GM18861 (cell line): ENCODE measurements around the gene TMEM135.
"Not testable (repeated sequence)": the region's sequence is repeated elsewhere in the genome, so short reads cannot be mapped to it uniquely, and the experiment has no call there.

Experiments used
- ATAC-seq: cut with Tn5 transposase; IDR thresholded peaks from one replicate; pipeline ENCODE4 v1.9.1; 2021; ENCODE audit not compliant: unreplicated experiment

TMEM135 gene

DNA sequence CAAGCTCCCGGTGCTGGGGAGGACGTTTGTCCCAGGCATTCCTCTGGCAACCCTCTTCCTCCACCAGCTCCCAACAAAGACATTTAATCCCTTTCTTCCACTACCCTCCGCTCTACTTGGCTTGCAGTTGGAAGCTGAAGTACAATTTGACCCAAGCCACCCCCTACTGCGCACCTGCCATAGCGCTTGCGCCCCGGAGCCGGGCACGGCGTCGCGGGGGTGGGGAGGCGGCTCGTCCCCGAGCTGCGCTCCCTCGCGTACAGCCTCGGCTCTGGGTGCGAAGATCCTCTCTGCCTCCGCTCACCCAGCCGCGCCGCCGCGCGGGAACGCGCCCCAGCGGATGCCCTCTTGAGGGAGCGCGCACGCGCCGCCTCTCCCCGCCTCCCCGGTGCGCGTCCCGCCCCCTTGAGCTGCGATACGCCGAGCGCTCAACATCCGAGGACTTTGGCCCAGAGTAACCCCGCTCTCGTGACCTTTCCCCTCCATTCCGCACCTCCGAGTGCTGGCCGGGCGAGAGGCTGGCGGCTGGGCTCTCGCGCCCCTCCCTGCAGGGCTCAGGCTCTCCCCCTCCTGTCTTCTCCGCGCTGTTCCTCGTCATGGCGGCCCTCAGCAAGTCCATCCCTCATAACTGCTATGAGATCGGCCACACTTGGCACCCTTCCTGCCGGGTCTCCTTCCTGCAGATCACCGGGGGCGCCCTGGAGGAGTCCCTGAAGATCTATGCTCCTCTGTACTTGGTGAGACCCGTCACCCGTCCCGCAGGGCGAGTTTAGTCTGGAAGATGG is at the start of gene TMEM135:
TSS of gene TMEM135 (plus strand) at position 485 of the 785 bp plus-strand sequence. CDS start at position 597, 112 bp downstream.
- ATAC-seq: peak; percentile 99

DNA sequence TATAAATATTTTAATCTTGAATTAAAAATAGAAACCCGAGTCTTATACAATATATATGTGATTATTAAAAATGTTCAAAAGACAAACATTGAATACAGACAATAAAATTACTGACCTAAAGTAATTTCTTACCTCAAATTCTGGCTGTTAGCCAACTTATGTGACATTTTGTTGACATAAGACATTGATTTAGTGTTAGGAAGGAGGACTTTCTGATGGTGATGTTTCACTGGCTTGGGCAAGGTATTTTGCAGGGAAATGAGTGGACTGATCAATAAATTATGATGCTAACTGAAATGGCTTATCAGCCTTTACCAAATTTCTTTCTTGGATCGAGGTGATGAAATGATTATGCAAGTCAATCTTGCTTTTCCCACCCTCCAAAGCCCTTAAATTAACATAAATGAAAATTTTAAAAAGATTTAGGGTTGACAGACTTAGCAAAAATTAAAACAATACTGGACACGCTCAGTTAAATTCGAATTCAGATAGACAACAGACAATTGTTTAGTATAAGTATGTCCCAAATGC is 49.3 kb upstream of the TMEM135 start:
- no peak for ATAC-seq

DNA sequence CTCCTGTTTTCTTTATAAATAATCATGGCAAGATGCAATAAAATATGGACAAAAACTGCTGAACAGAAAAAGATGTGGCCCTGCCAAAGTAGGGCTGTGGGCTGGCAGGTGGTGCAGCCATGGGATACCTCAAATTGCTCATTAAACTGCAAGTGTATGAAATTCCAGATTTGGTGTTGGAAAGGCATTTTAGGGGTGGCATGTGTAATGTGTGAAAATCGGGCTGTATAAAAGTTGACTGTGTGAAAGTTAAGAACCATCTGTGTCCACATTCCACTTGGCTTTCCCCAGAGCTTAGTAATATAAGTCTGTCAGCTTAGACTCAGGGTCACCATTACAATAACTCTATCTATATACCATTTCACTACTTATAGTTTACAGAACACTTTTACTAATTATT is 47.7 kb upstream of the TMEM135 start:
- no peak for ATAC-seq

DNA sequence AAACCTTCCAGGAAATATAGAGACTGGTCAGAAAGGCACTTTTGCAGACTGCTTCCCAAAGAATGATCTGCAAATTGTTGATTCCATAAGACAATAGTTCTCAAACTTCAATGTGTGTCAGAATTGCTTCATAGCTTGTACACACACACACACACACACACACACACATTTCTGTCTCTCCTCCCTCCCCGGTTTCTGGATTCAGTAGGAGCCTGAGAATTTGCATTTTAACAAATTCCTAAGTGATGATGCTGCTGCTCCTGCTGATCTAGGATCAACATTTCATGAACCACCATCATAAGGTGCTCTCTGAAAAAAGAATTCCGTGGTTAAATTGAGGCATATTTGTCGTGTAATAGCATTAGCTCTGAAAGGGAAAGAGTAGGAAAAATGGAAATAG is 47.2 kb upstream of the TMEM135 start:
- no peak for ATAC-seq

DNA sequence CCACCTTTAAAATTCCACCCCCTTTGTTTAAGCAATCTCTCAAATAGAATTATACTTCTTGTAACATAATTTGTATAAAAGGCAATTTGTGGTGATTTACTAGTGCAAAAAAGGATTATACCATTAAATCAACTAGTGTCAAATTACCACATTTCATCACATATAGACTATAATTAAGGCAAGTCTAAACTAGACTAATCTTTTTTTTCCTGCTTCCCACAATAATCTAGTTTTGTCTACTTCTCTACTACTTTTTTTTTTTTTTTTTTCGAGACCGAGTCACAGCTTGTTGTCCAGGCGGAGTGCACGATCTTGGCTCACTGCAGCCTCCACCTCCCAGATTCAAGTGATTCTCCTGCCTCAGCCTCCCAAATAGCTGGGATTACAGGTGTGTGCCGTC is 46.4 kb upstream of the TMEM135 start:
- no peak for ATAC-seq

DNA sequence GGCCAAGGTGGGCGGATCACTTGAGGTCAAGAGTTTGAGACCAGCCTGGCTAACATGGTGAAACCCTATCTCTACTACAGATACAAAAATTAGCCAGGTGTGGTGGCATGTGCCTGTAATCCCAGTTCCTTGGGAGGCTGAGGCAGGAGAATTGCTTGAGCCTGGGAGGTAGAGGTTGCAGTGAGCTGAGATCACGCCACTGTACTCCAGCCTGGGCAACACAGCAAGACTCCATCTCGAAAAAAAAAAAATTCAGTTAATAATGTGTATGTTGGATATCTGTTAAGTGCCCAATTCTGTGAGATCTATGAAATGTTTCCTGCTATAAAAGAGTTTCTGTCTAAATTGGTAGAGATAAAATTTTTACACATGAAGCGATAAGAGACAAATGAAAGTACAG is 45.4 kb upstream of the TMEM135 start:
- ATAC-seq: not testable (repeated sequence)

DNA sequence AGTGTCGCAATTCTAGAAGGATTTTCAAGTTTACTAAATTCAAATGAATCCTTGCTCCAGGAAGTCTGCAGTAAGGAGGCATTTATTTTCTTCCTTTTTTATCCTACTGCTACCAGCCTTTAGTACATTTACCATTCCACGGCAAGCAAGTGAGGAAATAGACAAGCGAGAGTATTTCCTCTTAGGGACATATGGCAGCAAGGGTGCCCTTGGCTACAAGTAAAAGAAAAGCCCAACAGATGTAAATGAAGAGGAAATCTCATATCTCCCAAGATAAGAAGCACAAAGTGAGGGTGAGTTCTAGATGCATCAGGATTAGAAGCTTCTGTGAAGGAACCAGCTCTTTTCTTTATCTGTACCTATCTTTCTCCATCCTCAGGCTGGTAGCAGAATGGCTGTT is 44.7 kb upstream of the TMEM135 start:
- ATAC-seq: no peak

DNA sequence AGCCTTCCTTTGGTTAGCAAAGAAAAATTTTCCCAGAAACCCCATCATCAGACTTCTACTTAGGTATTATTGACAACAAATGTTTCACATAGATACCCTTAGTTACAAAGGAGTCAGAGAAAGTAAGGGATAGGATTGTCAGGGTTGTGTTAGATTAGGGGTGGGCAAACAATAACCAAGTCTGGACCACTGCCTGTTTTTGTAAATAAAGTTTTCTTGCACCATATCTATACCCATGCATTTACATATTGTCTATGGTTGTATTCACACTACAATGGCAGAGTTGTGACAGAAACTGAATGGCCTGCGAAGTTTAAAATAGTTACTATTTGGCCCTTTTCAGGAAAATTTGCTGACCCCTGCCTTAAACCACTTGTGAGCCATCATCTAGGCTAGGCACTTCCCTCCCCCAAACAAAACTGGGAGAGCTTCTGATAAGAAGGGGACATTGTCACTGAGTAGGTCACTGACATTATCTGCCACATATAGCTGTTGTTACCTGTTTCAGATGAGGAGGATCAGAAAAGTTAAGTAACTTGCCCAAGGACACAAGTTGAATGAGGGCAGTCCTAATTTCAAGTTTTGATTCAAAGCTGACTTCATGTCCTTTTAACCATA is 40.7 kb upstream of the TMEM135 start:
- ATAC-seq: no peak

DNA sequence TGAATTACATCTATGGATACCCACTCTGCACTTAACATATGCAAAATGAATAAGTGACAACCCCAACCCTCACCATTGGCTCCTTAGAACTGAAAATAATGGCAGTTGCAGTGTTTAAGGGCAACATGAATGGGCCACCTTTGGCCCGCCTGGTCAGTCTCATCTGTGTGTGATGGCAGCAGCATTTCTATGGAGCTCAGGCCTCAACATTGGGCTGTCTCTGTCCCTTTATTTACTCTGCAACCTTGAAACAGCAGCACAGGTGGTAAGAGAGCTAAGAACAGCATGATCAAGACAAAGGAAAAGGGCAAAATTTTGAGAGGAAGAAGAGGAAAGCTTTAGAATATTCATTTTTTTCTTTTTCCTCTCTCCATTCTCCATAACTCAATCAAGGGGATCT is 38.3 kb upstream of the TMEM135 start:
- no peak for ATAC-seq

DNA sequence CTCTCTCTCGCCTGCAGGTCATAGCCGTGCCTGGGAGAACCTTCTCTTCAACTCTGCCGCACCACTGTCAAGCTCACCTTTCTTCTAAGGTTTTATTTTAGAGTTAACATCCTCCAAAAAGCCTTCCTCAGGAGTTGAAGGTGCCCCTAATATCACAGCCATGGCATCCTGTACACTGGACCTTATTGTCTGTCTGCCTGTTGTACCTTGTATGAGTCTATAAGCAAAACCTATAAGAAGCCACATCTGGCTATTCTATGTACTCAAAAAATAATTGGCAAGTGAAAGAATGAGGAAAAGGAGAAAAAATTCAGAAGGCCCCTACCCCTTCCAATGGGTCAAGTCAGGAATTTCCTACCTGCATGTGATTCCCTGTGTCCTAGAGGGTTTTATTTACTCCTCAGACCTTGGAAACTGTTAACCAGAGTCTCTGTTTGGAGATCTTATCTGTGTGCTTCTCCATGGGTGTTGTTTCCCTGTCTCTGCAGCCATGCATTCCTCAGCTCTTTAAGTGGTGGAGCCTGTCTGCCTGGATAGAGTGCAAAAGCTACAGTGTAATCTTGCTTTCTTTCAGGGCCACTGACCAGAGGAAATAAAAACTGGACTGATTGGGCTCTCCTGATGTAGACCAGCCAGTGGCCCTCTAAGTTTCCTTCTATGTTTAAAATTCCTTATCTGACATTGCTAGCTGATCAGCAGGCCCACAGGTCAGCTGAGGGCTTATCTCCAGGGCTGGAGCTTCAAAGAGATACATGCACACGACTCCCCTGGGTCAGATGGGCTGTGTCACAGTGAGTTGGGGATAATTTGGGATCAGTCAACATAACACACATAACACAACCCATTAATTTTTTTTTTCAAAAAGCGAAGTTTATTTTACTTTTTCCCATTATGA is 37.6 kb upstream of the TMEM135 start:
- no peak for ATAC-seq

DNA sequence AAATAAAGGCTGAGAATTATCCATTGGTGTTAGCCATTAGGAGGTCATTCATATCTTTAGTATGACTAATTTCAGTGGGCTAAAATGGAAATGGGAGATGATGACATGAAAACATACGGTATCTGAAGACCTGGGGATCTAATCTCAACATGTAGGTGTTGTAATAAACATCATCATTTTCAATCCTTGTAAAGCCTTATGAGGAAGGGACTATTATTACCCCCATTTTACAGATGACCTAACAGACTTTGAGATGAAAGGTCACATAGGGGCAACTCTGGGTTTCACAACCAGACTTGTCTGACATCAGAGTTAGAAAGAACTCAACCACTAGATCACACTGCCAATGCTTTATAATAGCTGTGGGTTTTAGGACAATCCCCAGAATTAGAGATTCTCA is 34.8 kb upstream of the TMEM135 start:
- ATAC-seq: no peak

DNA sequence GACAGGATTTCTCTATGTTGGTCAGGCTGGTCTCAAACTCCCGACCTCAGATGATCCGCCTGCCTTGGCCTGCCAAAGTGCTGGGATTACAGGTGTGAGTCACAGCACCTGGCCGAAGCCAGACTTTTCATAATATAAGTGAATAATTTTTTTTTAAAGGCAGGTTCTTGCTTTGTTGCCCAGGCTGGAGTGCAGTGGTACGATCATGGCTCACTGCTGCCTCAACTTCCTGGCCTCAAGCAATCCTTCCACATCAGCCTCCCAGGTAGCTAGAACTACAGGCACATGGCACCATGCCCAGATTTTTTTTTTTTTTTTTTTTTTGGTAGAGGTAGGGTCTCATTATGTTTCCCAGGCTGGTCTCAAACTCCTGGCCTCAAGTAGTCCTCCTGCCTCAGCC is 33.5 kb upstream of the TMEM135 start:
- ATAC-seq: not testable (repeated sequence)

DNA sequence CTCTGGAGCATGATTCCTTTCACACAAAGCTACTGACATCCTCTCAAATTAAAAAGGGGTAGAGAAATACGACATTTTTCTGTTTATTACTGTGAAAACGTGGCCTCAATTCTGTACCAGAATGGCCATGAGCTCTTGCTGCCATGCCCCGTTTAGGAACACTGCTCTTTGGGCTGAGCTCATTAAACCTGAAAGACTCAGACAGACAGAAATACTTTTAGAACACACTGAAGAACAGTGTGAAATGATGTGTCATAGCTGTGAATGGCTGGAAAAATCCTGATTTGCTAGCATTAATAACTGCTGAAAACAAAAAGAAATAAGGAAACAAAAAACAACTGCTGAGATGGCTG is 32.2 kb upstream of the TMEM135 start:
- no peak for ATAC-seq

DNA sequence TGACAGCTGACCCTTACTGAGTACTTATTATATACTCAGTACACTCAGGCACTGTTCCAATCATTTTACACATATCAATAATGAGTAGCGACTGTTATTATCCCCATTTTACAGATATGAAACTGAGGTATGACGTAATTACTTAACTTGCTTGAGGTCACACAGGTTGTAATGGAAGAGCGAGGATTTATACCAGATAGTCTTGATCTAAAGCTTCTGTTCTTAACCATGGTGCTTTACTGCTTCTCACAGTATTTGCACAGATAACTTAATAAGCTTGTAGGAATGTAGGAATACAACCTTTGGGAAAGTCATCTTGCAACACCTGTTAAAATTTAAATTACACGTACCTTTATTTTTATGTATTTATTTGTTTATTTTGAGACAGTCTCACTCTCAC is 31.7 kb upstream of the TMEM135 start:
- ATAC-seq: no peak

DNA sequence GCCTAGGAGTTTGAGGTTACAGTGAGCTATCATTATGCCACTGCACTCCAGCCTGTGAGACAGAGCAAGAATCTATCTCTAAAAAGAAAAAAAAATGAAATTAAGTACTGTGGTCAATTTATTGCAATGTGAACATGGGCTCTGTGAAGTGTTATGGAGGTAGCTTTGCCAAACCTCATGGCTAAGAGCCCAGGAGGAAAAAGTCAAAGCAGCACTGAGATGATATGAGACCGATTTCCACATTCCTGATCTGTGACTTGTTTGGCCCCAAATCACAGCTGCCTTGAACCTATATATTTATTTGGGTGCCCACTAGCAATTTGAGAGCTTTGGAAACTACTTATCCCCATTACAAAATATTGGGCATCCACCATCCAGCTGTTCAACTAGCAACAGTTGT is 29.8 kb upstream of the TMEM135 start:
- ATAC-seq: no peak

DNA sequence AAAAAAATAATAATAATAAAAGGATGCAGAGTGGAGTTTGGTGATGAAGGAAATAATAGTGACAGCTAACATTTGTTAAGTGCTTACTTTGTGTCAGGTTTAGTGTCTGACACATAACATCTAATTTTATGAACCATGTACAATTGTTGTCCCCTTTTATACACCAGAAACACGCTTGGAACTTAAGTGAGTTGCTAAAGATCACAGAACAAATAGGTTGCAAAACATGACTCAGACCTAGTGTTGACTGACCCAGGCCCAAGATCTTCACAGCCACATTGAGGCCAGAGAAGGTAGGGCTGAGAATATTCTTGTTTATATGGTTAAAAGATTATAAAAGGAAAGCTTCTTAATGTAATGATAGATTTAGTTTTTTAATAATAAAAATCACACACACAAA is 25.6 kb upstream of the TMEM135 start:
- no peak for ATAC-seq

DNA sequence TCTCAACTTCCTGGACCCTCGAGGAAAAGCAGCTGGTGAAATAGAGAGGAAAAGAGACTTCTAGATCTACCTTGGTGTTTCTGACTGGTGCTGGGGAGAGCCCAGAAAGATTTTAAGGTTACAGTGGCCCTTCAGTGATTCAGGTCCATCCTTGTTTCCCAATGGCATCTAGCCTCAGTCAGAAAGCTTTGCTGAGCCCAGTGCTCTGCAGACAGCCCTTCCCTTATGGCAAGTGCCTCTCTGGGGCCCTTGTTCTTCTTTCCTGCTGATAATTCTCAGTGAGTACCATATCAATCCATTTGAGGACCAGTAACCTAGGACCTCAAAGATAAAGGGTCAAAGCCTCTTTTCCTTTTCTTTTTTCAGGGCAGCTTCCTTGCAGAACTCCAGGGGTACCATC is 25.1 kb upstream of the TMEM135 start:
- ATAC-seq: no peak

DNA sequence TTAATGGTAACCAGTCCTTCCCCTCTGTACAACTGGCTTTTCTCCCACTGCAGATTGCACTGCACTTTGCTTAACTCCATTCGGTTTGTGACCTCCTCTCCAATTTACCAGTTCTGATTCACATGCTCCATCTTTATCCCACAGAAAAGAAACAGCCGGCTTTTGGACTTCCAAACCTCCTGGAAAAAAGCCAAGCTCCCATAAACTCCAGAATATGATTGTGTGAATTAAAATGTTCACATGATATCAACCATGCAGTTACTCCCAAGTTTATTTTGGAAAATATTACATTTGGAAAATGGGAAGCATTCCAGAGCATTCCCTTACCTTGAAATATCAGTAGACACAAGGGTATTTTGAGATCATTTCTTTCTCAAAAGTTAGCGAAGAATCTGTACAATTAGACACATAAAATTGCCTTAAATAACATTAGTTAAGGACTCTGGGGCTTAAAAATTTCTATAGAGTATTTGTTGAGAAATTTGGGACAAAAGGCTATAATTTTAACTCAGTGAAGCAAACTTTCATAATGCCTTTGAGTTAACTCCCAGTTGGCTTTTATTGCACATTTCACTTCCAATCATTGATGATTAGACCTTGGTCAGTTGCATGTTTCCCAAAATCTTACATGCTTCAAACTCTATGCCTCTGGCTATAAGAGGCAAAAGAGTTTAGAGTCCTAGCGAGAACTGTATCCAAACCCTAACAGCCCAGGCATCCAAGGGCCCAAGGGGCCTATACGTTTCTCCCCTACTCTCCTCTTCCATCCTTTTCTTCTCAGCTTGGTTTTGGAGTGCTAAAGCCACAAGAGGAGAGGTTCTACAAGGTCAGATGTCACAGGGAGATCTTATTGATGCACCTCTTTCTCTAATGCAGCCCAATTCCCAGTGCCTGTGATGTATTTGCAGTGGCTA is 23.6 kb upstream of the TMEM135 start:
- no peak for ATAC-seq

DNA sequence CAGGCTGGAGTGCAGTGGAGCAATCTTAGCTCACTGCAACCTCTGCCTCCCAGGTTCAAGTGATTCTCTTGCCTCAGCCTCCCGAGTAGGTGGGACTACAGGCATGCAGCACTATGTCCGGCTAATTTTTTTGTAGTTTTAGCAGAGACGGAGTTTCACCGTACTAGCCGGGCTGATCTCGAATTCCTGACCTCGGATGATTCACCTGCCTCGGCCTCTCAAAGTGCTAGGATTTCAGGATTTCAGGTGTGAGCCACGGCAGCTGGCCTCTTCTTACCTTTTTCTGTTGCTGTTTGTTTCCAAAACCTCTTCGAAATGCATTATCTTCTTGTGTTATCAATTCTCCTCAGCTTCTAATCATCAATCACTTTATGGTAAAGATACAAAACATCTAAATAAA is 22.1 kb upstream of the TMEM135 start:
- no peak for ATAC-seq

DNA sequence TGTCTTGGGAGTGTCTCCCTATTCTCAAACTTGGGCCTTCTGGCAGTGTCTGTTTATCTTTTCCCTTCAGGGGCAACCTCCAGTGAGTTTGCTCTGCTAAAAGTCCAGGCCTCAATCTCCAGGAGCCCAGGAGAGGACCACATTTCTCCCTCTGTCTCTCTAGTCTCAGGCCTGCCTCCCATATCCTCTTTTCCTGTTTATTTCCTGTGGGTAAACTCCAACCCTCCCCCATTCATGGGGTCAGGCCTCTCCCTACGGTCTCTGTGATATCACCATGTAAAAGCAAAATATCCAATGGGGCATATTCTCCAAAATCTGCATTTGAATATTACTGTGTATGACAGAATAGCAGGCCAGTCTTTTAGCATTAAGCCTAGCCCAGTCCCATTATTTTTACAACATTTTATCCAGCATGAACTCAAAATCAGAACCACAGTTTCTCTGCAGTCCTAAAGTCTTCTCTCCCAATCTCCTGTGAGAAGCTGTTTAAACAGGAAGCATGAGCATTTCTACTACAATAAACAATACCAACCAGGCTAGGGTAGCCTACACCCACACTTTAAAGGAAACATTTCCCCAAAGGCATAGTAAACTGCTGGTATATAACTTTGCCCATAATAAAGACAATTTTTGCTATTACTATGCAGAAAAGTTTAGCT is 18.0 kb upstream of the TMEM135 start:
- no peak for ATAC-seq
